Aorta (tissue), 5 donors: ENCODE results near the gene MCL1. TPM values are rescaled to one million over a fixed set of nuclear protein-coding genes. Genes with fewer than 3 reads are reported as not detected.

Experiments
- ATAC-seq: fragments of 200-7000 bp; cut with Tn5 transposase; one replicate; pipeline ENCODE4 v1.9.1; 2022; ENCODE audit warnings: moderate library complexity; ENCODE audit not compliant: low FRiP score
- DNase-seq, 2 donors: peaks; one replicate each; pipeline ENCODE4 v3.0.0-alpha.2; 2020
- H3K27ac ChIP-seq, 2 donors: one replicate each; pipeline ENCODE4 v1.5.1; 2013; ENCODE audit warnings: low read length in 2 of 2, mild to moderate bottlenecking in 2 of 2, moderate library complexity in 2 of 2, control low read depth in 1 of 2, inconsistent platforms in 1 of 2, low read depth in 1 of 2
- H3K27me3 ChIP-seq, 2 donors: one replicate each; pipeline ENCODE4 v1.6.1; 2013; ENCODE audit warnings: control low read depth in 1 of 2, low read length in 1 of 2, mild to moderate bottlenecking in 1 of 2, moderate library complexity in 1 of 2; ENCODE audit not compliant: insufficient read depth in 2 of 2, control insufficient read depth in 1 of 2
- H3K36me3 ChIP-seq, 2 donors: one replicate each; pipeline ENCODE4 v1.6.1; 2013; ENCODE audit warnings: control low read depth in 1 of 2, low read length in 1 of 2, mild to moderate bottlenecking in 1 of 2; ENCODE audit not compliant: insufficient read depth in 2 of 2, control insufficient read depth in 1 of 2
- H3K4me1 ChIP-seq, 2 donors: one replicate each; pipeline ENCODE4 v1.6.1; 2013; ENCODE audit warnings: low read length in 2 of 2, control low read depth in 1 of 2, mild to moderate bottlenecking in 1 of 2, moderate library complexity in 1 of 2; ENCODE audit not compliant: insufficient read depth in 2 of 2, control insufficient read depth in 1 of 2
- H3K4me3 ChIP-seq, 2 donors: one replicate each; pipeline ENCODE4 v1.5.1; 2013; ENCODE audit warnings: low read length in 2 of 2, control low read depth in 1 of 2, mild to moderate bottlenecking in 1 of 2
- H3K9me3 ChIP-seq: one replicate; pipeline ENCODE4 v1.6.1; 2013; ENCODE audit warnings: mild to moderate bottlenecking, low read length; ENCODE audit not compliant: control insufficient read depth
- WGBS, 2 donors: extraction: QIAGEN DNeasy Blood & Tissue Kit; methylation state at CpG; one replicate each; pipeline ENCODE4 v1.1.7; 2013; 5-methylcytosine and 5-hydroxymethylcytosine counted together
- intact Hi-C, 2 donors: fragments of 100-400 bp; cut with DNase I; formaldehyde crosslinking; loops; one replicate each; pipeline versions ENCODE4 v1.14.2 to v1.15.0; 2022
- polyA plus RNA-seq, 2 donors: library from polyadenylated mRNA; stranded (reverse); fragments of 200-250 nt; gene quantifications; one replicate each; pipeline ENCODE4 v1.2.3, GENCODE V29; 2013
- total RNA-seq, 2 donors: library from RNA; stranded (reverse); fragmentation: NEBNext Ultra II Directional; extraction: Animal tissue kit (Norgen Biotek cat#: 25700); gene quantifications; one replicate each; pipeline ENCODE4 v1.2.1, GENCODE V29; 2021
- donor health status: healthy with polysubstance abuse.
- donor health status: Bipolar disorder and iron deficiency.
- donor health status: DM: no; HTN: no; CAD: no.
- donor health status: DM: no; HTN: no; CAD: no.
- donor health status: DM: yes; HTN: yes; CAD: no.

Gene MCL1
- total and polyA plus RNA-seq, 4 donors = 146 to 533 (median 223) TPM

DNA sequence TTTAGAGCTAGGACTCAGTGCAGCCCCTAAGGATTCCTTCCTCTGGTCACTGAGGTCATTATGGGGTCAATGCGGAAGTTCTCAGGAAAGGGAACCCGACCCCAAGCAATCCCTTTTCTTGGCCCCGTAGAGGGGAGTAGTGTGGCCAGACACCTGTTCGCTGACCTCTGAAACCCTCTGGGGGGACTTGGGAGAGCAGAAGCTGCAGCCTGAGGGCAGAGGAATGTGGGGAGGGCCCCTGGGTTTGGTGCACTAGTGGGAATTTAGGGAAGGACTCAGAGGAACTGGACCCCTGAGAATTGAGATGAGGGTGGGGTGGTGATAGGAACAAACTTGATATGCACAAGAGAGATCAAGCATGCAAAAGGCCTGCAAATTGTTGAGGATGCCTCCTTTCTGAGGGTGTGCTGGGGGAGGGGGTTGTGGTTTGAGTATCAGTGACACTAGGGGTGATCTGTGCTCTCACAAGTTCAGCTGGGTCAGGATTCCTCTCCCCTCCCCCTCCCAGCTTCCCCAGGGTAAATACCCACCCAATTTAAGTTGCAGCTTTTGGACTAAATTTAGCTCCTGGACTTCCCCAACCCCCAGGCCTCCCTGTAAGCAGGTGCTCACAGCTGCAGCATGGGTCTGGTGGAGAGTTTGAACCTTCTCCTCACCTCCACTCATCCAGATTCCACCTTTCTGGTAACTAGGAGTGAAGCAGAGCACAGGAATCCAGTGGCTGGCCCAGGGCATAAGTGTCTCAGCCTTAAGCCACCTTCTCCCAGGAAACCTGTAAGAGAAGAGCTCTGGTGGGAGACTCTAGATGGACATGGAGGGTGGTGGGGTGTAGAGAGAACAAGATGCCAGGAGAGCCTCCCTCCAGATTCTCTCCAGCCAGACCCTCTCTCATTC, 16.7 kb downstream of the MCL1 start:
- DNase-seq (peak; percentile 58 to 74), ATAC-seq (no peak)
- H3K27ac ChIP-seq = peak overlapping the region; percentile 93 to 95
- H3K4me1 ChIP-seq = peaks cover 0 to 12% of the 10 kb centered on the region in 2 donors
- no peaks in the 10 kb centered on the region for H3K9me3 ChIP-seq
- H3K27me3 ChIP-seq = no peaks in the 10 kb centered on the region
- intact Hi-C loops = loop anchor here in 1 of 2 donors (10.0 kb wide), 1 partner anchor 412 kb away; the partner anchor contains the start of gene CERS2
- H3K36me3 ChIP-seq = no peaks in the 10 kb centered on the region
- no peak overlapping the region for H3K4me3 ChIP-seq
- WGBS, 2 donors = 6 to 13% methylated on average over 4 of the region's 4 CpGs

GRCh38 chr1:150561974-150562445, 17.4 kb downstream of the MCL1 start:
- peak overlapping the region in 1 of 2 donors; percentile 15 for H3K4me3 ChIP-seq
- peak; percentile 91 for ATAC-seq
- WGBS, 2 donors = 0 to 1% methylated on average over 16 to 18 of the region's 18 CpGs
- H3K9me3 ChIP-seq = no peaks in the 10 kb centered on the region
- H3K27ac ChIP-seq = peak overlapping the region; percentile 93 to 95
- no peaks in the 10 kb centered on the region for H3K27me3 ChIP-seq
- H3K4me1 ChIP-seq = peaks cover 0 to 12% of the 10 kb centered on the region in 2 donors
- intact Hi-C loops = loop anchor here (1.0 to 10.0 kb wide), 4 partner anchors 16 to 413 kb away; partner anchors contain the start of genes CERS2 (in 1 of the 2) and ENSA (in 1 of the 2)
- DNase-seq = peak; percentile 97
- no peaks in the 10 kb centered on the region for H3K36me3 ChIP-seq

DNA sequence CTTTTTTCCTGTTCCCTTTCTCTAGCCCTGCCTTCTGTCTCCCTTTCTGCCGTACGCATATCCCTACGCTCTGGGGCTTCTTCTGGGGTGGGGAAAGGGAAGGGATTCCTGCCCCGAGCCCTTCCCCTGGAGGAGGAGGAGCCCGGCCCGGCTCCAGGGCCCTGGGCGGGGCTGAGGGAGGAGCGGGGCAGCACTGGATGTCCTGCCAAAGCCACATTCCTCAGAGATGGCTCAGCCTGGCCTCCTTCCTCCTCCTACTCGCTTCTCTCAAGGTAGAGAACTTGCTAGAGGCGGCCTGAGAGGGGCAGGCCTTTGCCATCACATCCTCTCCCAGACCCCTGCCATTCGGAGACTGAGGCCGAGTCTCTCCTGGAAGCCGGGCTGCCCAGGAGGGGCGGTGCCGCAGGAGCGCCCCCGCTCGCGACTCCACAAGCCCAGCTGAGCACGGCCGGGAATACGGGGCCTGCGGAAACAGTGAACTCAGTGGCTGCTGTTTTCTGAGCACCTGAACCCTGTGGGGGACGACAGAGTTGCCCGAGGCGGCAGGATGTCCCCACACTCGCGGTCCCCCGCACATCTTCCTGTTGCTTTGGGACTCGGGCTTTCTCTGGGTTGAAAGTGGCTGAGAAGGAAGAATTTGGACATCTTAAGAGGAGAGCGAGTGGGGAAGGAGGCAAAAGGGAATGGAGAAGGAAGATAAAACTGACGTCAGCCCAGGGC, 18.0 kb downstream of the MCL1 start:
- WGBS, 2 donors = 0 to 1% methylated on average over 30 to 32 of the region's 32 CpGs

DNA sequence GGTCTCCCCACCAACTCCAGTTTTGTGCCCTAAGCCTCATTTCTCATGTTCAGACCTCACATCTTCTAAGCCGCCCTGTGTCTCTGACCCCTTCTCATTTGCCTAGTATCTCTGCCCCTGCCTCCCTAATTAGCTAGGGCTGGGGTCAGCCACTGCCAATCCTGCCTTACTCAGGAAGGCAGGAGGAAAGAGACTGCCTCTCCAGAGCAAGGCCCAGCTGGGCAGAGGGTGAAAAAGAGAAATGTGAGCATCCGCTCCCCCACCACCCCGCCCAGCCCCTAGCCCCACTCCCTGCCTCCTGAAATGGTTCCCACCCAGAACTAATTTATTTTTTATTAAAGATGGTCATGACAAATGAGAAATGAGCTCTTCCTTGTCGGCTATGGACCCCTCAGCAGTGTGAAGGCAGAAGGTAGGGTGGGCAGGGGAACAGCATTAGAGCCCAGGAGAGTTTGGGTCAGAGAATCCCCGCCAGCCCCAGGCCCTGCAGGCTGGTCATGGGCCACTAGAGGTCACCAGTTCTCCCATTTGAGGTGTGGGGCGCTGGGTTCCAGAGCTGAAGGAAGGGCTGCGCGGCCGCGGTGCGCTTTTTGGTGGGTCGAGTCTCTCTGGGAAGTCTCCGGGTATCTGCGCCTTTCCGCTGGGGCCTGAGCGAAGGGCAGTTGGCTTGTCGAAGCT, 18.7 kb downstream of the MCL1 start:
- ATAC-seq = peak; percentile 82
- H3K36me3 ChIP-seq = no peaks in the 10 kb centered on the region
- H3K4me3 ChIP-seq = peak overlapping the region; percentile 15 to 35
- H3K27me3 ChIP-seq = no peaks in the 10 kb centered on the region
- peaks cover 0 to 12% of the 10 kb centered on the region in 2 donors for H3K4me1 ChIP-seq
- WGBS, 2 donors = 9 to 10% methylated on average over 17 of the region's 17 CpGs
- intact Hi-C loops = loop anchor here (1.0 to 10.0 kb wide), 4 partner anchors 18 to 414 kb away; partner anchors contain the start of genes CERS2 (in 1 of the 2) and ENSA (in 1 of the 2)
- peak overlapping the region; percentile 48 to 88 for H3K27ac ChIP-seq
- peak; percentile 94 to 95 for DNase-seq
- no peaks in the 10 kb centered on the region for H3K9me3 ChIP-seq

More for the DNA sequence above, 18.0 kb downstream of the MCL1 start:
- H3K9me3 ChIP-seq = no peaks in the 10 kb centered on the region
- no peaks in the 10 kb centered on the region for H3K36me3 ChIP-seq
- peak; percentile 96 for DNase-seq
- peak; percentile 91 for ATAC-seq
- intact Hi-C loops = loop anchor here (1.0 to 10.0 kb wide), 4 partner anchors 17 to 413 kb away; partner anchors contain the start of genes CERS2 (in 1 of the 2) and ENSA (in 1 of the 2)
- H3K27me3 ChIP-seq = no peaks in the 10 kb centered on the region
- peak overlapping the region; percentile 15 to 35 for H3K4me3 ChIP-seq
- H3K27ac ChIP-seq = peak overlapping the region; percentile 89 to 93
- peaks cover 0 to 12% of the 10 kb centered on the region in 2 donors for H3K4me1 ChIP-seq

- Histone ChIP-seq H3K36me3 (no peaks in the 10 kb centered on the region), H3K4me1 (peaks cover 0 to 12% of the 10 kb centered on the region in 2 donors), H3K9me3 (no peaks in the 10 kb centered on the region), H3K27ac (peak overlapping the region; percentile 16 to 88), H3K4me3 (no peak overlapping the region), H3K27me3 (no peaks in the 10 kb centered on the region)
- ATAC-seq = peak; percentile 57
- intact Hi-C loops = loop anchor here (2.0 to 10.0 kb wide), 3 partner anchors 61 to 415 kb away; partner anchors contain the start of genes CERS2 (in 1 of the 2) and ENSA (in 1 of the 2)
- 17 to 18% methylated on average over 9 of the region's 9 CpGs for WGBS, 2 donors
- DNase-seq = peak; percentile 84 to 91
Observed at GRCh38 chr1:150560011-150560438, 19.4 kb downstream of the MCL1 start.

- H3K4me3 ChIP-seq = no peak overlapping the region
Observed at GRCh38 chr1:150559656-150560010, 19.8 kb downstream of the MCL1 start.

DNA sequence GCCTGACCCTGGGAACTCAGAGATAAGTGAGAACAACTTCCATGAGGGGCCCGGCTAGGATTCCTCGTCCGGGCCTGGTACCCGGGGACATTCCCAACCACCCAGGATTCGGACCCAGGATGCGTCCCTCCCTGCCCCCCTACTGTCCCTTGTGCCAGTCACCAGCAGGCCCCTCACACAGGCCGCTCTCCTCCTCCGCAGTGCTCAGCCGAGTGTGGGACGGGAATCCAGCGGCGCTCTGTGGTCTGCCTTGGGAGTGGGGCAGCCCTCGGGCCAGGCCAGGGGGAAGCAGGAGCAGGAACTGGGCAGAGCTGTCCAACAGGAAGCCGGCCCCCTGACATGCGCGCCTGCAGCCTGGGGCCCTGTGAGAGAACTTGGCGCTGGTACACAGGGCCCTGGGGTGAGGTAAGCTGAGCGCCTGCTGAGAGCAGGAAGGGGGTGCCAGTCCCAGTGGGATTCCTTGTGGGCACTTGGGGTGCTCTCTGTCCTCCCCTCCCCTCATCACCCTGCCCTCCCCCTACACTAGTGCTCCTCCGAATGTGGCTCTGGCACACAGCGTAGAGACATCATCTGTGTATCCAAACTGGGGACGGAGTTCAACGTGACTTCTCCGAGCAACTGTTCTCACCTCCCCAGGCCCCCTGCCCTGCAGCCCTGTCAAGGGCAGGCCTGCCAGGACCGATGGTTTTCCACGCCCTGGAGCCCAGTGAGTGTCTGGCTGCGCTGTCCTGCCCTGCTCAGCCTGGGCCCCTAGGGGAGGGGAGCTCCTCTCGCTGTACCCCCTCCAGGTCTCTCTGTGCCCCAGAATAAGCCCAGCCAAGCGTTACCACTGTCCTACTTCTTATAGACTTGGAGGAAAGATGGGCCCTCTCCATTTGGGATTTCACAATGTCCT, 20.4 kb downstream of the MCL1 start:
- DNase-seq = peak; percentile 89
- peaks cover 0 to 9% of the 10 kb centered on the region in 2 donors for H3K4me1 ChIP-seq
- no peak overlapping the region for H3K4me3 ChIP-seq

More at GRCh38 chr1:150559656-150560010, 19.8 kb downstream of the MCL1 start:
- H3K27ac ChIP-seq = peak overlapping the region in 1 of 2 donors; percentile 17
- DNase-seq (no peak), ATAC-seq (no peak)
- intact Hi-C loops = loop anchor here (2.0 to 10.0 kb wide), 4 partner anchors 61 to 415 kb away; partner anchors contain the start of genes CERS2 (in 1 of the 2) and ENSA (in 1 of the 2)
- no peaks in the 10 kb centered on the region for H3K9me3 ChIP-seq
- 48 to 52% methylated on average over 9 to 10 of the region's 10 CpGs for WGBS, 2 donors
- peaks cover 0 to 12% of the 10 kb centered on the region in 2 donors for H3K4me1 ChIP-seq
- H3K27me3 ChIP-seq = no peaks in the 10 kb centered on the region
- H3K36me3 ChIP-seq = no peaks in the 10 kb centered on the region

More for the DNA sequence above, 20.4 kb downstream of the MCL1 start:
- no peak for ATAC-seq
- Histone ChIP-seq H3K9me3 (no peaks in the 10 kb centered on the region), H3K36me3 (no peaks in the 10 kb centered on the region), H3K27ac (peak overlapping the region in 1 of 2 donors; percentile 17), H3K27me3 (no peaks in the 10 kb centered on the region)
- intact Hi-C loops = loop anchor here in 1 of 2 donors (5.0 kb wide), 1 partner anchor 97 kb away; no protein-coding TSS in a partner anchor
- WGBS, 2 donors = 16 to 32% methylated on average over 27 to 28 of the region's 28 CpGs
